DND-41 (cell line): ENCODE results near the gene SLC25A1.

ENCODE experiments used
- CTCF ChIP-seq: IDR thresholded peaks from 2 replicates; pipeline ENCODE4 v1.5.1; 2012; ENCODE audit warnings: borderline replicate concordance, low read length, moderate library complexity, mild to moderate bottlenecking; ENCODE audit not compliant: poor library complexity, severe bottlenecking; ENCODE audit errors: extremely low read depth
- EZH2 ChIP-seq: IDR thresholded peaks from 3 replicates; pipeline ENCODE4 v1.6.1; 2012; ENCODE audit warnings: borderline replicate concordance, low read depth, mild to moderate bottlenecking, moderate library complexity, low read length, inconsistent platforms; ENCODE audit not compliant: severe bottlenecking

- TF ChIP-seq CTCF: no peak
- no peak for TF ChIP-seq EZH2
These were observed 28.5 kb downstream of the SLC25A1 start, which contains the start of gene GSC2 for GRCh38 chr22:19149991-19150390.
